ENCODE results near the gene RPE. TPM values are rescaled to one million over a fixed set of nuclear protein-coding genes. Genes with fewer than 3 reads are reported as not detected.

RPE gene
- total RNA-seq, 1 experiment from 2014 or later, result 67.8 TPM

DNA sequence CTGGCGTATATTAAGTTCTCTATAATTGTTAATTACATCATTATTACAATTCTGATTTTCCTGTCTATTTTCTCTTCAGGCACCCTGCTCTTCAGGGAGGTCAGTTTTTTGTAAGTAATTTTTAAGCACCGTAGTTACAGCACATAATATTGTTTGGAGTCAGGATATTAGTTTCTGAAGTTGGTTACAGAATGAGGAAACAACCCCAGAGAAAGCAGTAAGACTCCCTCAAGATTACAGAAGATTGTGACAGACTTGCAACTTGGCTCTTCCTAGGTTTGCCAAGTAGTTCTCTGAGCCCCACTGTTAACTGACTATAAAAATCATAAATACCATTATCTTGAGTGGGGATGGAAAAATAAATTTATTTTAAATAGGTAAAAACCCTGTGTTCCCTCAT, 921 bp downstream of the RPE start:
- Histone ChIP-seq H3K4ac (ENCODE audit: low read depth, low read length) (no peak overlapping the region), H3T11ph (ENCODE audit: low read length) (no peak overlapping the region), H3K56ac (ENCODE audit: insufficient read length, low read depth, low read length) (no peak overlapping the region), H2BK120ac (ENCODE audit: low read depth, low read length, poor library complexity, severe bottlenecking) (no peak overlapping the region), H4K91ac (ENCODE audit: insufficient read length, low read depth, low read length) (no peak overlapping the region), H2AK5ac (ENCODE audit: insufficient read length, low read length) (no peak overlapping the region), H3K14ac (ENCODE audit: insufficient read depth, low read length) (no peak overlapping the region), H4K5ac (ENCODE audit: insufficient read length, low read depth, low read length) (no peak overlapping the region), H2BK20ac (ENCODE audit: low read depth, low read length, poor library complexity, severe bottlenecking) (no peak overlapping the region), H3K9ac (ENCODE audit: extremely low read depth, insufficient read length, low read length) (peak overlapping the region; percentile 54), H3K4me2 (ENCODE audit: insufficient read depth, insufficient read length, low read length) (peak overlapping the region; percentile 93), H3K27me3 (ENCODE audit: insufficient read depth, low read length) (no peaks in the 10 kb centered on the region), H3K23me2 (ENCODE audit: insufficient read length, low read depth, low read length, poor library complexity, severe bottlenecking) (peaks cover 9% of the 10 kb centered on the region), H3K4me1 (ENCODE audit: insufficient read depth, low read length) (no peaks in the 10 kb centered on the region), H3K27ac (ENCODE audit: insufficient read length, low read depth, low read length) (no peak overlapping the region), H2BK12ac (ENCODE audit: insufficient read length, low read depth, low read length) (no peak overlapping the region), H2AFZ (ENCODE audit: low read length) (no peak overlapping the region), H4K8ac (replicated peaks; ENCODE audit: insufficient read length, low read depth, low read length) (no peak overlapping the region), H3K9me3 (ENCODE audit: control insufficient read depth, low read depth, low read length) (no peaks in the 10 kb centered on the region), H3K79me2 (ENCODE audit: insufficient read depth, low read length) (peaks cover 35% of the 10 kb centered on the region; the same call in 1 of the 2 replicates), H2BK15ac (ENCODE audit: low read depth, low read length) (no peak overlapping the region), H2BK5ac (ENCODE audit: insufficient read length, low read length) (no peak overlapping the region), H4K20me1 (ENCODE audit: control insufficient read depth, insufficient read depth, insufficient read length) (no peaks in the 10 kb centered on the region), H3K23ac (ENCODE audit: insufficient read length, low read depth, low read length) (no peak overlapping the region), H3K18ac (ENCODE audit: insufficient read length, low read depth, low read length) (no peak overlapping the region), H3K79me1 (ENCODE audit: insufficient read depth, low read depth, low read length, poor library complexity, severe bottlenecking) (peaks cover 7% of the 10 kb centered on the region)
- TF ChIP-seq, protein P1, sequence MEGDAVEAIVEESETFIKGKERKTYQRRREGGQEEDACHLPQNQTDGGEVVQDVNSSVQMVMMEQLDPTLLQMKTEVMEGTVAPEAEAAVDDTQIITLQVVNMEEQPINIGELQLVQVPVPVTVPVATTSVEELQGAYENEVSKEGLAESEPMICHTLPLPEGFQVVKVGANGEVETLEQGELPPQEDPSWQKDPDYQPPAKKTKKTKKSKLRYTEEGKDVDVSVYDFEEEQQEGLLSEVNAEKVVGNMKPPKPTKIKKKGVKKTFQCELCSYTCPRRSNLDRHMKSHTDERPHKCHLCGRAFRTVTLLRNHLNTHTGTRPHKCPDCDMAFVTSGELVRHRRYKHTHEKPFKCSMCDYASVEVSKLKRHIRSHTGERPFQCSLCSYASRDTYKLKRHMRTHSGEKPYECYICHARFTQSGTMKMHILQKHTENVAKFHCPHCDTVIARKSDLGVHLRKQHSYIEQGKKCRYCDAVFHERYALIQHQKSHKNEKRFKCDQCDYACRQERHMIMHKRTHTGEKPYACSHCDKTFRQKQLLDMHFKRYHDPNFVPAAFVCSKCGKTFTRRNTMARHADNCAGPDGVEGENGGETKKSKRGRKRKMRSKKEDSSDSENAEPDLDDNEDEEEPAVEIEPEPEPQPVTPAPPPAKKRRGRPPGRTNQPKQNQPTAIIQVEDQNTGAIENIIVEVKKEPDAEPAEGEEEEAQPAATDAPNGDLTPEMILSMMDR (conservative IDR thresholded peaks at IDR 0.05), result no peak
- H3K9me3 Mint-ChIP-seq, result no peaks in the 10 kb centered on the region
- DNase-seq, result no peak
- peaks cover 18 to 19% of the 10 kb centered on the region in 2 experiments for H3K4me1 Mint-ChIP-seq
- H3K4me3 Mint-ChIP-seq, result peak overlapping the region; percentile 94 to 96
- peaks cover 6% of the 10 kb centered on the region for H3K27me3 Mint-ChIP-seq (ENCODE audit: low read depth)
- H3K27ac Mint-ChIP-seq, result peak overlapping the region in 1 of 3 experiments; percentile 57; a peak in 2 of 7 replicates
- peaks cover 2 to 20% (median 11%) of the 10 kb centered on the region in 3 experiments; a peak in 5 of 7 replicates for H3K36me3 Mint-ChIP-seq (ENCODE audit: insufficient read depth in 1 of 3, low read depth in 3 of 3)
- WGBS (ENCODE audit: extremely low coverage, insufficient read length, low lambda C conversion rate), result no CpG with 5 or more reads among the region's 2 CpGs

Data from H9 (cell line).